Hepatic stellate cell (primary cell): ENCODE measurements around the gene BAZ1B.
"Not testable (repeated sequence)": the region's sequence is repeated elsewhere in the genome, so short reads cannot be mapped to it uniquely, and the experiment has no call there.

Experiments used
- DNase-seq: peaks from one replicate; pipeline ENCODE4 v3.0.0; 2011; ENCODE audit warnings: low spot score

The BAZ1B gene

DNA sequence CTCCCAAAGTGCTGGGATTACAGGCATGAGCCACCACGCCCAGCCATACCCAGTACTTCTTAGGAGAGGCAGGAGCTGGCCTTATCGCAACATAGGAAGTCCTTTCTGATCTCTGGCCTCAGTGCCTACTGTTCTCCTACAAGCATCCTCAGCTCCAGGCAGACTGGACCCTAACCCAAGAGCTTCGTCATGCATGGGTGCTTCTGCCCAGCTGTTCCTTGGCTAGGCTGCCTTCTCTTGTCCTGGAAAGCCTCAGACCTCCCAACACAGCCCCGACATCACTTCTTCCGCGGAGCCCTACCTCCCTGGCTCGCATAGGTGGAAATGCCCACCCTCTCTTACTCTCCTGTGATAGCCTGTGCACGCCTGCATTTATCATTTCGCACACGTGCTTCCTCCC, 19.6 kb upstream of the BAZ1B start:
- no peak for DNase-seq

- no peak for DNase-seq
Measured at GRCh38 chr7:73539709-73540108, 17.6 kb upstream of the BAZ1B start.

DNA sequence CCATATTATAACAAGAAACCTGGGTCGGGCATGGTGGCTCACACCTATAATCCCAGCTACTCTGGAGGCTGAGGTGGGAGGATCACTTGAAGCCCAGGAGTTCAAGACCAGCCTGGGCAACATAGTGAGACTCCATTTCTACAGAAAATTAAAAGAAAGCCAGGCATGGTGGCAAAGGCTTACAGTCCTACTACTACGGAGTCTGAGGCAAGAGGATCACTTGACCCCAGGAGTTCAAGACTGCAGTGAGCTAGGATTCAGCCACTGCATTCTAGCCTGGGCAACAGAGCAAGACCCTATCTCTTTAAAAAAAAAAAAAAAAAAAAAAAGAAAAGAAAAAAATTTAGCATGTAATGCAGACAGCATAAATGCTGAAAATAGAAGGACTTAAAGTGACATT, 16.4 kb upstream of the BAZ1B start:
- not testable (repeated sequence) for DNase-seq

GRCh38 chr7:73537051-73537450, 15.0 kb upstream of the BAZ1B start:
- no peak for DNase-seq

GRCh38 chr7:73536479-73536878, 14.4 kb upstream of the BAZ1B start:
- no peak for DNase-seq

DNA sequence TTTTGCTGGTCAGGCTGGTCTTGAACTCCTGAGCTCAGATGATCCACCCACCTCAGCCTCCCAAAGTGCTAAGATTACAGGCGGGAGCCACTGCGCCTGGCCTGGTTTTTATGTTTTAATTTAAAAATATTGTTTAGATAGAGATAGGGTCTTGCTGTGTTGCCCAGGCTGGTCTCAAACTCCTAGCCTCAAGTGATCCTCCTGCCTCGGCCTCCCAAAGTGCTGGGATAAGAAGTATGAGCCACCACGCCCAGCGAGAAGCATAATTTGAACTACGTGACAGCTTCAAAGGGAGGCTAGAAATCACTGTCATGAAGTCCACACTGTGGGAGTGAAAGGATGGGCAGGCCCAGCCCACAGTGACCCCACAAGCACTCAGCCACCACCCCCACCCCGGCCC, 13.8 kb upstream of the BAZ1B start:
- DNase-seq, result not testable (repeated sequence)

DNA sequence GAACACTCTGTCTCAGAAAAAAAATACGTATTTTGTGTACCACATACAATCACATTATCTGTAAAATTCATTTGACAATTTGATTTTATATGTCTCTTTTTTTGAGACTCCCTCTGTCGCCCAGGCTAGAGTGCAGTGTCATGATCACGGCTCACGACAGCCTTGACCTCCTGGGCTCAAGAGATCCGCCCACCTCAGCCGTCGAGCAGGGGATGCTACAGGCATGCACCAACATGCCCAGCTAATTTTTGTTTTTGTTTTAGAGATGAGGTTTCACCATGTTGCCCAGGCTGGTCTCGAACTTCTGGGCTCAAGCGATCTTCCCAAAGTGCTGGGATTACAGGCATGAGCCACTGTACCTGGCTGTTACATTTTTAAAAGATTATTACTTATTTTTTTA, 11.6 kb upstream of the BAZ1B start:
- no peak for DNase-seq

DNA sequence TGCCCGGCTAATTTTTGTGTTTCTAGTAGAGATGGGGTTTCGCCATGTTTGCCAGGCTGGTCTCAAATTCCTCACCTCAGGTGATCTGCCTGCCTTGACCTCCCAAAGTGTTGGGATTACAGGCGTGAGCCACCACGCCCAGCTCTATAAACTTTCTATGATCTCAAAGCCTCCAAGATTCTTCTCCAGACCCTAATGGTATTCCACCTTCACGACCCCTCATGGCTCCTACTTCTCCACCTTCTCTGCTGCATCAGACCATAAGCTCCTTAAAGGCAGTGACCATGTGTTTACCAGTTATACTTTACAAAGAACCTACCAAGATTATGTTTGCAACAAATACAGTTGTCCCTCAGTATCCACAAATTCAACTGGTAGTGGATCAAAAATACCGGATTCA, 10.1 kb upstream of the BAZ1B start:
- DNase-seq, result no peak

DNA sequence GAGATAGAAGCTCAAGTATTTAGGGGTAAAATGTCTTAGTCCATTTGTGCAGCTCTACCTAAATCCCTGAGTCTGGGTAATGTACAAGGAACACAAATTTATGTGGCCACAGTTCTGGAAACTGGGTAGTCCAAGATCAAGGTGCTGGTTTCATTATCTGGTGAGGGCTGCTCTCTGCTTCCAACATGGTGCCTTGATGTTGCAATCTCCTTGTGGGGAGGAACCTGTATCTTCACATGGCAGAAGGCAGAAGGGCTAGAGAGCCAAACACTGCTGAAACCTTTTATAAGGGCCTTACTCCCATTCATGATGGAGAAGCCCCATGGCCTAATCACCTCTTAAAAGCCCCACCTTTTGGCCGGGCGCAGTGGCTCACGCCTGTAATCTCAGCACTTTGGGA, 8.7 kb upstream of the BAZ1B start:
- DNase-seq, result no peak

GRCh38 chr7:73526896-73527821, 5.1 kb upstream of the BAZ1B start:
- DNase-seq, result no peak

- DNase-seq, result not testable (repeated sequence)
Measured at GRCh38 chr7:73526158-73526494, 4.0 kb upstream of the BAZ1B start.

DNA sequence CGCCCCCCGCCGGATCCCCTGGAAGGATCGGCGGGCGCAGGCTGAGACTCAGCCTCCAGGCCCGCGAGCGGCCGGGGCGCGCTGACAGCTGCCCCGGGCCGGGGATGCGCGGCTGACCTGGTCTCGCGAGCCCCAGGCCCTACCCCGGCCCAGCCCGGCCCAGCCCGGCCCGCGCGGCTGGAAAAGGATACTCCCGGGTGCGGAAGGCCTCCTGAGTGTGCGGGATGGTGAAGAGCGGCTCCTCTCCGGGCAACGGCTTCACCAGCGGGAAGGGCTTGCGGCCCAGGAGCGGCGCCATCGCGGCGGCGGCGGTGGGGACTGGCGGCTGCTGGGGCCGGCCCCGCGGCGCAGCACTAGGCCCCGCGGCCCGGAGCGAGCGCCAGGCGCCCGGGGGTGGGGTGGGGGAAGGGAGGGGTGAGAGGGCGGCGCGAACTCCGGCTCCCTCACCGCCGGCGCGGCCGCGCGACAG, 423 bp downstream of the BAZ1B start:
- DNase-seq, result peak; percentile 57

DNA sequence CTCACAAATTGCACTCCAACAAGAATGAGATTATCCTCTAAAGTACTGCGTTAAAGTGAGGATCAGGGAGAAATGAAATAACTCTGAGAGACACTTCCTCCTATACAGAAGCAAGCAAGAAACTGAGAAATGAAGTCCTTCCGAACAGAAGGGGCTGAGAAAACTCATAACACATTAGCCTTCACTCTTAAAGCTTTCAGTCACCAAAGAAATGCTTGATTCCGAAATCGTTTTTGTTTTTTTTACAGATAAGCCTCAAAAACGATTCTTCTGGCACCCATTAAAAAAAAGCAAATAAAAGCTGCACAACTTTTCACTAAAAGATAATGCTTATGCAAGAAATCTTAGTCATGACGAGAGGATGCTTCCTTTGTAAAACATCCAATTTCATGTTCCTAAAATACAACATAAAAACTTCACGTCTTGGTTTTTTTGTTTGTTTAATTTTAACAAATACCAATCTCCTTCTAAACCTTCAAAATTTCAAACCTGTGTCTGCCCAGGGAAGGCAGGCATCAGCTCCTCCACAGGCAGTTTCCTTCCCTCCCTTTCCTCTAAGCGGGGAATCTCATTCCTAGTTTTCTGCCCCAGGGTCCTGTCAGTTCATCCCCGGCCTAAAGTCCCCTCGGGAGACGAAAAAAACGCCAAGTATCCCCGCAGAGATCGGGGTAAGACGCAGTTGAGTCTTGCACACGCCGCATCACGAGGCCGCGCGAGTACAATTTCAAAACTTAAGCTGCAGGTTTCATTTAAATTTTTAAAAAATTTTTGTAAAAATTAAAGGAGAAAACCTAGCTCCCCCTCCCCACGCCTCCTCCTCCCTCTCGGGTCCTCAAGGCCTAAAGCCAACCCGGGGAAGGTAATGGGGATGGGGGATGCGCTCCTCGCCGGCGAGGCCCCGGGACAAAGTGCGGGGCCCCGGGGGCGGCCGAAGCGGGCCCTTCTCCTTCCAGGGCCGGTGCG, 1.1 kb downstream of the BAZ1B start:
- DNase-seq, result peak; percentile 42

- DNase-seq, result peak; percentile 12
Measured at GRCh38 chr7:73519867-73520672, 2.0 kb downstream of the BAZ1B start.

GRCh38 chr7:73518470-73518869, 3.6 kb downstream of the BAZ1B start:
- no peak for DNase-seq

DNA sequence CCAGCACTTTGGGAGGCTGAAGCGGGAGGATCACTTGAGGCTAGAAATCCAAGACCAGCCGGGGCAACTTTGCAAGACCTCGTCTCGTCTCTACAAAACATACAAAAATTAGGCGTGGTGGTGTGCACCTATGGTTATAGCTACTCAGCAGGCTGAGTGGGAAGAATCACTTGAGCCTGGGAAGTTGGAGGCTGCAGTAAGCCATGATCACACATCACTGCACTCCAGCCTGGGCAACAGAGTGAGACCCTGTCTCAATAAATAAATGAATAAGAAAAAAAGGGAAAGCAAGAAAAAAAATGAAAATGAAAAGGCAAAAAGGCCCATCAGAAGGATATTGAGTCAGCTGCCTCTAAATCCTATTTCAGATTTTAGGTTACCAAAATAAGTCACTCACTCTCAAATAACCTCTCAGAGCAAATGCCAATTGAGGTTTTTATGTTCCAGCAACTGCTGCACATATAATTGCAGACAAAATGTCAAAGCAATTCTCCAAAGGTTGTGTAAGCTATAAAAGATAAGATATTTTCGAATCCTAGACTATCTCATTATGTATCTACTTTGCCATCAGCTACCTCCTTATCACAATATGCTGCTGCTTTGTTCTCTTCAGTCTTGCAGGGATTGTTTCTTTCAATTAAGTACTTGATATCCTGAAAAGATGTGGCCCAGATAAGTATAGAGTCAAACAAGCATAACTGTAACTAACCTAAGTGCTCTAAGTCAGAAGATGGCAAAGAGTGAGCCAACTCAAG, 4.7 kb downstream of the BAZ1B start:
- no peak for DNase-seq

DNA sequence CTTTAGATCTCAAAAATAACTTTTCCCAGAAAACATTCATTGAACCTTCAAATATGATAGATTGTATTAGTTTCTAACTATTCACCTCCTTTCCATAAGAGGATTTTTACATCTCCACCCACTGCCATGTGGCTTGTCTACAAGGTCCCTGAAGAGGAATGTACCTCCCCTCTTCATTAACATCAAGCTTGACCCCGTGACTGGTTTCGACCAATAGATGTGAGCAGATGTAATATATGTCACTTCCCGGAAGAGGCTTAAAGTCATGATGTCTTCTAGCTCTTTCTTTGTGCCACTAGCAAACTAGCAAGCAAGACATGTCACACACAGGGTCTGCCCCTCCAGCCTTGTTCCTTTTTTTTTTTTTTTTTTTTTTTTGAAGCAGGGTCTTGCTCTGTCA, 6.9 kb downstream of the BAZ1B start:
- DNase-seq, result no peak

DNA sequence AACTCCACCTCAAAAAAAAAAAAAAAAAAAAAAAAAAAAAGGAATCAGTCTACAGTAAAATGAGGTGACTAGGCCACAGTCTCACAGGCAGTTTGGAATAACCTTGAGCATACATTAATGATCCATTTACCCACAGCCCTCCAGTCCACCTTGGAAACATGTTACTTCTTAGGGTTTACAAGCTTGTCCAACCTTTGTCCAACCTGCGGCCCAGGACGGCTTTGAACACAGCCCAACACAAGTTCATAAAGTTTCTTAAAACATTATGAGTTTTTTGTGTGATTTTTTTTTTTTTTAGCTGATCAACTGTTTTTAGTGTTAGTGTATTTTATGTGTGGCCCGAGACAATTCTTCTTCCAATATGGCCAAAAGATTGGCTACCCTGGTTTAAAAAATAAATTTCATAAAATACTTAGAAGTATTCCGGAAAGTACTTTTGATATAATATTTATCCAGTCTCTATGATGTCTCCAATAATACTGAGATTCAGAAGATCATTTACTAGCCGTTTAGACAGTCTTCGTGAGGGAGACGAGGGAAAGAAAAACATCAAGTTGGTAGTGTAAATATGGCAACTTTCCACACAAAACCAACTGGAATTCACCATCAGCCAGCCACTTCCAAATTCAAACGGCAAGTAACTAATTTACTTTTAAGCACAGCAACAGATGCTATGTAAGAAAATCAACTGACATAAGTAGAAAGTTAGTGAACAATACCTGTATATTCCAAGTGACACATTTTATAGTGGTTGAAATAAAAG, 9.9 kb downstream of the BAZ1B start:
- no peak for DNase-seq

DNA sequence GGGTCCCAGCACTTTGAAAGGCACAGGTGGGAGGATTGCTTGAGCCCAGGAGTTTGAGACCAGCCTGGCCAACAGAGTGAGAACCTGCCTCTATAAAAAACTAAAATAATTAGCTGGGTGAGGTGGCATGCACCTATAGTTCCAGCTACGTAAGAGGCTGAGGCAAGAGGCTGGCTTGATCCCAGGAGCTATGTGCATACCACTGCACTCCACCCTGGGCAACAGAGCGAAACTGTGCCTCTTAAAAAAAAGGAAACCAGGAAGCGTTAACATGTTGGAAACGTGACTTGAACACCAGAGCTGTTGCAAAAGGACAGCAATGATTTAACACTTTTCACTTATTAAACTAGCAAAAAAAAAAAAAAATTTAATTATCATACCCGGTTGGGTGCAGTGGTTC, 12.6 kb downstream of the BAZ1B start:
- DNase-seq, result no peak

GRCh38 chr7:73507556-73507955, 14.5 kb downstream of the BAZ1B start:
- no peak for DNase-seq

GRCh38 chr7:73504920-73505319, 17.2 kb downstream of the BAZ1B start:
- DNase-seq, result no peak
